A549 (cell line): ENCODE data around the gene CCDC183.

Source experiments
- CBX8 ChIP-seq: fragments of 200-600 bp; sonication (generic); IDR thresholded peaks from 2 replicates; pipeline ENCODE4 v1.6.1; 2016
- CTCF ChIP-seq: fragments of >200 bp; sonication (Bioruptor Twin); formaldehyde crosslinking; IDR thresholded peaks from 3 replicates; pipeline ENCODE4 v1.5.1; 2016
- ELK1 ChIP-seq: fragments of 150-350 bp; IDR thresholded peaks from 2 replicates; pipeline ENCODE4 v1.6.1; 2014; ENCODE audit warnings: low read depth, mild to moderate bottlenecking, low read length
- MAX ChIP-seq: IDR thresholded peaks from 2 replicates; pipeline ENCODE4 v1.6.1; 2012
- NPAS2 ChIP-seq: fragments of 250-450 bp; sonication (Bioruptor Pico); IDR thresholded peaks from 2 replicates; pipeline ENCODE4 v1.8.0; 2022; ENCODE audit warnings: mild to moderate bottlenecking, moderate library complexity, borderline replicate concordance
- POLR2A ChIP-seq: IDR thresholded peaks from 2 replicates; pipeline ENCODE4 v1.6.1; 2012; ENCODE audit warnings: mild to moderate bottlenecking, low read length
- ZNF302 ChIP-seq: fragments of 250-450 bp; sonication (Bioruptor Pico); IDR thresholded peaks from 2 replicates; pipeline ENCODE4 v1.9.0; 2021; ENCODE audit warnings: inconsistent platforms, mild to moderate bottlenecking, moderate library complexity

GRCh38 chr9:136764301-136764891 lies 31.7 kb upstream of the CCDC183 start, which contains the start of gene LCN15:
- TF ChIP-seq CTCF, result no peak
- no peak for TF ChIP-seq CBX8
- no peak for TF ChIP-seq NPAS2 (CRISPR knock-in tag)
- no peak for TF ChIP-seq ZNF302 (CRISPR knock-in tag)
- no peak for TF ChIP-seq POLR2A
- no peak for TF ChIP-seq MAX
- TF ChIP-seq ELK1, result no peak
